Astrocyte of the spinal cord (primary cell): ENCODE measurements around the gene FAM170B.

Experiments
- DNase-seq: peaks from one replicate; pipeline ENCODE4 v3.0.0; 2011; ENCODE audit warnings: low read depth, low spot score
- H3K4me3 ChIP-seq: 2 replicates; pipeline ENCODE4 v1.5.1; 2011; ENCODE audit warnings: low read depth, mild to moderate bottlenecking, low read length, moderate library complexity
- CTCF ChIP-seq: IDR thresholded peaks from 2 replicates; pipeline ENCODE4 v1.5.1; 2012; ENCODE audit warnings: low read depth, mild to moderate bottlenecking, low read length, inconsistent platforms
- in situ Hi-C: cut with HindIII; loops from 2 replicates; pipeline ENCODE4 v1.10.0; 2017; ENCODE audit warnings: low sequenced_read_pairs

The FAM170B gene

GRCh38 chr10:49153115-49153514 is 19.3 kb upstream of the FAM170B start:
- no peak for TF ChIP-seq CTCF
- DNase-seq: no peak
- in situ Hi-C loops: no loop called here
- no peak overlapping the region for H3K4me3 ChIP-seq

- no peak overlapping the region for H3K4me3 ChIP-seq
- no peak for DNase-seq
- in situ Hi-C loops: no loop called here
- no peak for TF ChIP-seq CTCF
These were observed 18.8 kb upstream of the FAM170B start for GRCh38 chr10:49152663-49153062.

GRCh38 chr10:49152037-49152436 is 18.2 kb upstream of the FAM170B start:
- in situ Hi-C loops: no loop called here
- TF ChIP-seq CTCF: no peak
- DNase-seq: no peak
- no peak overlapping the region for H3K4me3 ChIP-seq

GRCh38 chr10:49151481-49151880 is 17.7 kb upstream of the FAM170B start:
- in situ Hi-C loops: no loop called here
- no peak overlapping the region for H3K4me3 ChIP-seq
- no peak for DNase-seq
- TF ChIP-seq CTCF: no peak

- no peak for DNase-seq
- in situ Hi-C loops: no loop called here
- H3K4me3 ChIP-seq: no peak overlapping the region
- TF ChIP-seq CTCF: no peak
These were observed 17.2 kb upstream of the FAM170B start for GRCh38 chr10:49151025-49151445.

GRCh38 chr10:49150426-49150825 is 16.6 kb upstream of the FAM170B start:
- in situ Hi-C loops: no loop called here
- no peak overlapping the region for H3K4me3 ChIP-seq
- DNase-seq: no peak
- no peak for TF ChIP-seq CTCF

- no peak for TF ChIP-seq CTCF
- in situ Hi-C loops: no loop called here
- no peak for DNase-seq
- H3K4me3 ChIP-seq: no peak overlapping the region
These were observed 16.1 kb upstream of the FAM170B start for GRCh38 chr10:49149881-49150280.
